ENCODE data around the gene MEF2D.

The MEF2D gene

DNA sequence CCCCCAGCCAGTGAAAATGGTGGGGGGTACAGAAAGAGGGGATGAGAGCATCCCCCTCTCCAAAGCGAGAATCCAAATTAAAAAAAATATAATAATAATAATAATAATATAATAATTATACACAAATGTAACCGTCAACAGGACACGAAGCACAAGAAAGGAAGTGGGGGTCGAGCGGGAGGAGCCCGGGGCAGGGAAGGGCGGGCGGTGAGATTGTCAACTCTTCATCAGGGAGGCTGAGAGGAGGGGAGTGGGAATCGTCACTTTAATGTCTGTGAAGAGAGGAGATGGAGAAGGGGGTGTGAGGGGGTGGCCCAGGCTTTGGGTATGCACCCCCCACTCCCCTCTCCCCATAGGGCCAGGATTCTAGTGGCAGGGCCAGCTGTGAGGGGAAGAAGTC lies 33.2 kb downstream of the MEF2D start:
- DNase-seq = no peak

DNA sequence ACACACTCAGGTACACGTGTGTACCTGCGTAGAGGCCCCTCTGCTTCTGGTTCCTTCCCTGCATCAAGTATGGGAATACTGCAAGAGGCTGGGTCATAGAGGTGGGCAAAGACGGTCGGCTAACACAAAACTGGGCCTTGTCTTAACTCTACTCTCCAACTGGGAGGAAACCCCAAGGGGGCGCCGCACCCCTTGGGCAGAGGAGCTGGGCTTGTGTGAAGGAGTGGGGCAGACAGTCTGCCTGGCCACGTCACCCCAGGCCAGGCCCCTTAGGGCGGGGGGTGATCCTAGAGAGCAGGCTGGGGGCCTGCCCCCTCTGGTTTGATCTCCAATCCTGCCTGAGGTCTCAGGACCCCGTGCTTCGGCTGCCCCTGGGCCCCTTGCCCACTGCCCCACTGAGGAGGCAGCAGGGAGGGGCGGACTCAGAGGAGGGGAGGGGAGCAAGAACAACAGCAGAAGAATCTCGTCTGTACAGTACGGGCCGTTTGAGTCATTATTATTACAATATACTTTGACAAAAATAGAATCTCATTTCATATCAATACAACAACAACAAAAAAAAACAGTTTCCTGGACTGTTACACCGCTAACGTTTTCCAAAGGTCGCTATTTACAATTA lies 34.7 kb downstream of the MEF2D start:
- no peak for DNase-seq

DNA sequence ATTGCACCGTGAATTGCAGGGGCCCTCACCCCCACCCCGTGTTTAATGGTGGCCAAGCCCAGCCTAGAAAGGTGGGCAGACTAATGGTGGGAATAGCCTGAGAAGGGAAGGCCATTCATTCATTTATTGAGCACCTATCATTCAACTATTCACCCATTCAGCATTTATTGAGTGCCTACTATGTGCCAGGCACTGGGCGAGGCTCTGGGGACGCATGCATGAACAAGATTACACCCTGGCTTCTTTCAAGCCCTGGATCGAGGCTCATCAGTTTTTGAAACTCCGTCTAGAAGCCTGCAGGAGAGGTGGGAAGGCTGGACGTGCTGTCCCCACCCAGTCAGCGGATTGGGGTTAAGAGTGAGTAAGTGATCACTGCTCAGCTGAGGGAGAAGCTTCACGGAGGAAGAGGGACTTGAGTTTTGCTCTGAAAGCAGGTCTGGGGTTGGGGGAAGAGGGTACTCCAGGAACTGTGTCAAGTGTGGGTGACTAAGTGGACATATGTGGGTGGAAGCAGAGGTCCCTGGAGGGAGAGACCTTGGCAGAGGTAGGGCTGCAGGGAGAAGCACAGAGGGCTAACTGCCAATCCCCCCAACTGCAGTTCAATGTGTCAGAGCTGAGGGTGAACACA lies 35.6 kb downstream of the MEF2D start:
- no peak for DNase-seq

DNA sequence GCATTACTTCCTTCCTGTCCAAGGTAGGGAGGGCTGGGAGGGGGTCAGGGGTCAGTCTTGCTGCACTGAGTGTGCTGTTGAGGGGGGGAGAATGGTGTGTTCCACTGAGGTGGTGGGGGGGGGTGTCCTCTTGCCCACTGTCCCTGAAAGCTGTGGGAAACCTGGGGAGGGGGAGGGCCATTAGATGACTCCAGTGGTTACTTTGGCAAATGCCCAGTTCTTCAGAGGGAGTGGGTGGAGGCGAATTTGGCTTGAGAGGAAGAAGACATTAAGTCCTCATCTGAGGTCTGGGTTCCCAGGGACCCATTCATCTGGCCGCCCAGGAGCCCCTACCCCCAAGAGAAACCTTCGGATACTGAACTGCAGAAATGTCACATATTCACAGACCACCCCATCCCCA lies 36.2 kb downstream of the MEF2D start:
- no peak for DNase-seq

DNA sequence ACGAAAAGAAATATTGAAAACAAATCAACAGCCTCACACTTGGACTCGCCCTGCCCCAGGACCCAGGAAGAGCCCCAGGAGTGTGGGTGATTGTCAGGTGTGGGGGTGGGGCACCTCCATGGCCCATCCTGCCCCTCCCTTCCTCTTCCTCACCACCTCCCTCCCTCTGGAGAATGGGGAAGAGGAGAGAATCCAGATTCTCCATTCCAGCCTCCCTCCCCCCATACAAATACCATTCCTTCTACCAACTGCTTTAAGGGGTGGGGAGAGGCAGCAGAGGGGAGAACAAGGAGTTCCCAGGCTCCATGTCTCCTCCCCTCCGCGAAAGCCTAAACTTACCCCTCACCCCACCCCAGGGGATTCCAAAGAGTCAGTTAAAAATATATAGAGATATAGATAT lies 36.7 kb downstream of the MEF2D start:
- no peak for DNase-seq

DNA sequence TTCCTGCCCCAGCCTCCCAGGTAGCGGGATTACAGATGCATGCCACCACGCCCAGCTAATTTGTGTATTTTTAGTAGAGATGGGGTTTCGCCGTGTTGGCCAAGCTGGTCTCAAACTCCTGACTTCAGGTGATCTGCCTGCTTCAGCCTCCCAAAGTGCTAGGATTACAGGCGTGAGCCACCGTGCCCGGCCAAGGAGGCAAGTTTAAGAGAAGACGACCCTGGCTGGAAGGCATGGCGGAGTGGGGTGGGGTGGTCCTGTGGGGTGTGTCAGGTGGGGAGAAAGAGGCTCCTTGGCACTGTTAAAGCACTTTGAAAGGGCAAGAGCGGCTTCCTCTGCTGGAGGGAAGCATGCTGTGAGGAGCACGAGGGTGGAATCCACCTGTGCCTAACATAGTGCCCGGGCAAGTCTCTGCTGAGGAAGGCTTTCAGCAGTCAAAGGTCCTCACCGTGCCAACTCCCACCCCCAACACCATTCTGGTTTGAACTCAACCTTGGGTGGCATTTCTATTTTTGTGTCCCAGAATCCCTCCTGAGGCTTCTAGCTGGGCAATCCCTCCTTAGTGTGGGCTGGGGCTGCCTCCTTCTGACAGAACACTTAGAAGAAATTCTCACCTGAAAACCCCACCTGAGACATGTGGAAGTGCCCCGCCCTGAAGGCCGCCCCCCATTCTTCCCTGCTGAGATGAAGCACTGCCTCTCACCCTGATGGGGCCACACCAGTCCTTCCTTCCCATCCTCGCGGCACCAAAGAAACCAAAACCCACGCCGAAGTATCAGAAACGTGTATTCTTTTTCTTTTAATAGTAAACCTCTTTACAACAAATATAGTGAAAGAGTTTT lies 37.4 kb downstream of the MEF2D start:
- DNase-seq = no peak

DNA sequence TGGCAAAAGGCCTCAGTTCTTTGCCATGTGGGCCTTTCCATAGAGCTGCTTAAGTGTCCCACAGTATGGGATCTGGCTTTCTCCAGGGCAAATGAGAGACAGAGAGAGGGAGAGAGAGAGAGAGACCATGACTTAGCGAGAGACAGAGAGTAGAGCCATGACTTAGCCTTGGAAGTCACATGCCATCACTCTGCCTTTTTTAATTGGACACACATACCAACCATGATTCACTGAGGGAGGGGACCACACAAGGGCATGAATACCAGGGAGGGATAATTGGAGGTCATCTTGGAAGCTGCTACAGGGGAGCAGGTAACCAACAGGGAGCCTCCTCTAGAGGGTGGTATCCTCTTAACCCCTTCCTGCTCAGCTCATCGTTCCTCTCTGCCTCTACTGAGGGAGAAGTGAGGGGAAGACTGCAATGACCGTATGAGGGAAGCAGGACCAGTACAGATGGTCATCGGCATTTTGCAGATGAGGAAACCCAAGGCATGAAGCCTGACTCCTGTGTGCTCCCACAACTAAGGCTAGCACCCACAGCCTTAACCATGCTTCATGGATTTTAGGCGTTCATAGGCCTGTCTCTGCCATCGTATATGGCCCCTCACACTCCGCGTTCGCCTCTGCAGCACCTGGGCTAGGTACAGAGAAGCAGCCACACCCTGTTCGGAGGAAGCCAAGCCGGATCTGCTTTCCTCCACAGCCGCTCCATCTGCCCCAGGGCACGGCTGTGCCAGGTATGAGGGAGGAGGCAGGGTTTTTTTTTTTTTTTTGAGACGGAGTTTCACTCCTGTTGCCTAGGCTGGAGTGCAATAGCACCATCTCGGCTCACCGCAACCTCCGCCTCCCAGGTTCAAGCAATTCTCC lies 38.6 kb downstream of the MEF2D start:
- no peak for DNase-seq

DNA sequence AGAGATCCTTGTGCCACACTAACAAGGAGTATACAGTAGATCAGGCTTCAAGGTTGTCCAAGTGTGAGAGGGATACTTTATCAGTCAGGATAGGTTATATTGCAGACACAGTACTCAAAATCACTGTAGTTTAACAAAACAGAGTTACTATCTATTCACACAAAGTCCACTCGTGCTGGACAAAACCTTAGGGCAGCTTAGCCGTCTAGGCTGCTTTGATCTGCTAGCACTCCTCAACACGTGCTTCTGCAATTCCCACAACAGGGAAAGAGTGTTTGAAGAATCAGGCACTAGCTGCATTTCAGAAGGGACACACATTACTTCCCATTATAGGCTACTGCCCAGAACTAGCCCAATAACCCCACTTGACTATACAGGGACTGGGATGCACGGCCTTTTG lies 39.5 kb downstream of the MEF2D start:
- DNase-seq = no peak

DNA sequence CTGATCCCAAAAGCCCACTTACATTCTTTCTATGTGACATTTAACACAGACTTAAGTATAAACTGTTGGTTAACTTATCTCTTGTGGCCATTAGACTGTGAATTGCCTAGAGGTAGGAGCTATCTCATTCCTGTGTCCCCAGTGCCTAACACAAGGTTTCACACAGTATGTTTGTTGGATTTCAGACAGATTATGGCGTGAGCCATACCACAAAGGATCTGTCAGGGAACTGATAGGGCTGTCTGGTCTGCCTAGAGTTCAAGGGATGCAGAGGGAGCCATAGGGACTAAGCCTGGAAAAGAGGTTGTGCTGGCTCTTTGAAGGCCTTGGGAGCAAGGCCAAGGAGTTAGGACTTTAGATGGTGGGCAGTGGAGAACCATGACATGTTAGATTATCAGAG lies 40.0 kb downstream of the MEF2D start:
- no peak for DNase-seq

DNA sequence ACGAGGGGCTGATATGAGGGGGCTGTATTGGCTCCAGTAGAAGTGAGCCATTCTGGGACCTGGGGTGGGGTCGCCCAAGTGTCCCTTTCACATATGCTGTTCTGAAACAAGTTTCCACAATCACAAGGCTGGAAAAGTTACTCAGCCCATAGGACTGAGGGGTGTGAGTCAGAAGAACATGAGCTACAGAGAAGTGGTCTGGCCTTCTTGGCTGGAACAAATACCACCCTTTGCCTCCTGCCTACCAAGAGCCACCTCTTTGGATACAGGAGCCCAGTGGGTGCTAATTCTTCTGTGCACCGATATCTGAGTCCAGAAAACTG lies 42.4 kb downstream of the MEF2D start:
- no peak for DNase-seq

DNA sequence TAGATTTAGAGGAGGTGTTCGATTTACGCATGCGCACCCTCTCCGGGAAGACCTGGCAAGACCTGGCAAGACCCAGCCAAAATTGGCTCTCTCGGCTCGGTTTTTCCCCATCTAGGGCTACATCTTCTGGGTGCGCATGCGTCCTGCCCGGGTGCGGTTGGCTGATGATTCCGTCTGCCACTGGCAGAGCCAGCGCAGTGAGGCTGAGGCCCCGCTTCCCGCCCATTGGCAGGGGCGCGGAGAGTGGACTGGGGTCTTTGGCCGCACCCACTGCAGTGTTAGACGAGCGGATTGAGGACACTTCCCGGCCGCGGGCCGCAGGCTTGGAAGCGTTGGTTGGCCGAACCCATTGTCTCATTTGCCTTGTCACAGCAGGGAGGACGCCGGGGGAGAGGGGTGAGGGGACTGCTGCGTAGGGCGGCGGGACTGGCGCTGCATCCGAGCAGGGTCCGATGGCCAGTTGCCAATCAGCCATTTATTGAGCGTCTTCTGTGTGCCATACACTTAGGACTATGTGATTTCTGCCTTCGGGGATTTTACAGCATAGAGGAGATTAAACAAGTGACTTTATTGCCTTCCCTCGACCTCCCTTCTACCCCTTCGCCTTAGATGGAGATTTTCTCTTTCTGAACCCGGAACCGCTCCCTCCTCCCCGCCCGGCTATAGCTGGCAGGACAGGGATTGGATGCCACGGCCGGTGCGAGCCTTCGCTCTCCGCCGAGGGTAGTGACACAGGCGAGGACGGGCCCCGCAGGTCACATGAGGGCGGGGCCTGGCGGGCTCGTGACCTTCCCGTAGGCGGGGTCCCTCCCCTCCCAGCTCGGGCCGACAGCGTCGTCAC lies 43.7 kb downstream of the MEF2D start:
- peak; percentile 97 to 98 for DNase-seq

DNA sequence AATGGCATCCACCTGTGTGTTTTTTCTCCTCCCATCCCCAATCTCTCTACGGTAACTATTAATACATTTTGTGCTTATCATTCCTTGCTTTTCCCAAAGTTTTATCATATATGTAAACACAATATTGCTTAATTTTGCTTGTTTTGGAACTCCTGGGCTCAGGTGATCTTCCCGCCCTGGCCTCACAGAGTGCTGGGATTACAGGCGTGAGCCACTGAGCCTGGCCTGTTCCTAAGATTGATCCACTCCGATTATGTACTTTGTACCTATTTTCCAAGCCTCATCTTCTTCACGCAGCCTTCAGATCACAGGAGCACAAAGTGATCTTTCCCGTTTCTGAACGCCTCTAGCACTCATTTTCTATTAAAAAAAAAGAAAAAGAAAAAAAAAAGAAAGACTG lies 45.2 kb downstream of the MEF2D start:
- no peak for DNase-seq

DNA sequence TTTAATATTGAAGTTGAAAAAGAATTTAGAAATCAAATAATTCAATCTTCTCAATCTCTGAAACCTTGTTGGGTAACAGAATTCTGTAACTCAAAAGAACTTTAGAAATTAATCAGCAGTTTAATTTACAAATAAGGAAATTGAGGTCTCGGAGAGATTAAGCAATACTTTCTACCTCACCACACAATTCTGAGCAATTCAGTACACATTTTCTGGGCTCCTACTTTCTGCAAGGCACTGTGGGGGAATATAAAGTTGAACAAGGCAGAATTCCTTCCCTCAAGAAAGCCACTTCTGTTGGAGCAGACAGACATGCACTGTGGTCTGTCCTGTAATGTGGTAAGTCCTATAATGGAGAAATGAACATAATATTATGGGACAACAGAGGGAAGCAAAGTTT lies 47.7 kb downstream of the MEF2D start:
- no peak for DNase-seq

DNA sequence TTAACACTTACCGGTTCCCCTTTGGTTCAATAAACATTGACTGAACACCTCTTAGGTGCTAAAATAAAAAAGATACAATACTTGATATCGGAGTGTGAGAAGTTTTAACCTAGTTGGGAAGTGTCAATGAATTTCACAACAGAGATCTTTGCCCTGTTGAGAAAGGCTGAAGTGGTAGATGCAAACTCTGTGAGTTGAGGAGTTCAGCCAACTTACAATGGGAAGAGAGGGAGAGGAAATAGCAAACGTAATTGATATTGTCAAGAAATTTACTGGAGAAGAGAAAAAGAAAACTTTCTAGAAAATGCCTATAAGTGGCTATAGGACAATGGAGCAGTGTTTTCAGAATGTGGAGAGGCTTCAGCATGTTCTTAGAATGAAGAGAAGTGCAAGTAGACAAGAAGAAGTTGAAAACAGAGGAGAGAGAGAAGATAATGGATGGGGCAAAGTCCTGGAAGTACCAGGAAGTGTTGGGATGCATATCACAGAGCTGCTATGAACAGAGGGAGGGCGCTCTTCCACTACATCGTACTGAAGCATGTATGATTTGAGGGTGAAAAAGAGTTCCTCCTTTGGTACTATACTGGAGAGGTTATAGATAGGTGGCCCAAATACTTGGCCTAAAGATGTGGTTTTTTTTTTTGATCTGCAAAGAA lies 48.9 kb downstream of the MEF2D start:
- DNase-seq = no peak

DNA sequence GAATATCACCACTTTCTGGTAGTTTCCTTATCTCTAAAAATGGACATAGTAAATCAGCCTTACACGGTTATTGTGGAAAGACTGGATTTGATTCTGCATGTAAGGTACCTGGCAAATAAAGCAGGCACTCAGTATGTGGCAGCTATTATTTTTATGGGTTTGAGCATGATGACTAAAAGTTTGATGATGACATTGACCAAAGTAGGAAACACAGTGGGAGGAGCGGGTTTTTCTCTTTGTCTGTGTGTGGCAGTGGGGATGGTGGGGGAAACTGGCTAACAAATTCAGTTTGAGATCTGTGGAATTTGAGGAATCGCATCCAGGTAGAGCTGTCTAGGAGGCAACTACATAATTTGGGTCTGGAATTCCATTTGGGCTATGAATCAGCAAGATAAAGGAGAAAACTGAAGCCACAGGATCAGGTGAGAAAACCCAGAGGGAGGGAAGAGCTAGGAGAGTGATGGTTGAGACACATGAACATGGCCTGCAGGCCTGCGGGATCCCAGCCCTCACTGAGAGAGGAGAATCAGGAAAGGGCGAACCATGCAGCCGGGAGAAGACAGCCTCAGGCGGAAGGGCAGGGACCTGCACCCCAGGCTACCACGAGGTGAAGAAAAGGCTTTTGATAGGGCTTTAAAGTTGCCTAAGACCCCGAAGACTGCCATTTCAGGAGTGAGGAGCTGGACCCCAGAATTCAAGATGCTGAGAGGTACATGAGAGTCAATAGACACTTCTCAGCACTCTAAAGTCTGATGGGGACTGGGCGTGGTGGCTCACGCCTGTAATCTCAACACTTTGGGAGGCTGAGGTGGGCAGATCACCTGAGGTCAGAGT lies 52.2 kb downstream of the MEF2D start:
- no peak for DNase-seq

DNA sequence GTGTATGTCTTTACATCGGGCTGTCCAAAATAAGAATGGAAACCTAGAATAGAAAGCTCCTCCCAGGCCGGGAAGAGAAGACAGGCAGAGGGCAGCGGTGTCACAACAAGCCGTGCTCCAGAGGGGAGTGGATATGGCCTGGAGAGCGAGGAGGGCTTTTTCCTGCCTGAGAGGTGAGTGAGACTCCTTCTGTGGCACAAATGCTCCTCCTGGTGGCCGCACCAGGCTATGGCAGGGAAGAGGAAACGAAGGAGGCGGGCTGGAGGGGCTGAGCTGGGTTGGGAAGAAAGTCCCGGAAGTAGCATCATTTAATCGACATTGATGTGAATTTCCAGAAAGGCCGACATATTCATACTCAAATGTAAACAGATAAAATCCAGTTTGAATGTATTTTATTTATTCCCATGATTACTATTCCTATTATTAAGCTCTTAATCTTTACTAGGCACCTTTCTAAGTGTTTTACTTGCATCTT lies 54.7 kb downstream of the MEF2D start:
- DNase-seq = peak; percentile 73 to 81

DNA sequence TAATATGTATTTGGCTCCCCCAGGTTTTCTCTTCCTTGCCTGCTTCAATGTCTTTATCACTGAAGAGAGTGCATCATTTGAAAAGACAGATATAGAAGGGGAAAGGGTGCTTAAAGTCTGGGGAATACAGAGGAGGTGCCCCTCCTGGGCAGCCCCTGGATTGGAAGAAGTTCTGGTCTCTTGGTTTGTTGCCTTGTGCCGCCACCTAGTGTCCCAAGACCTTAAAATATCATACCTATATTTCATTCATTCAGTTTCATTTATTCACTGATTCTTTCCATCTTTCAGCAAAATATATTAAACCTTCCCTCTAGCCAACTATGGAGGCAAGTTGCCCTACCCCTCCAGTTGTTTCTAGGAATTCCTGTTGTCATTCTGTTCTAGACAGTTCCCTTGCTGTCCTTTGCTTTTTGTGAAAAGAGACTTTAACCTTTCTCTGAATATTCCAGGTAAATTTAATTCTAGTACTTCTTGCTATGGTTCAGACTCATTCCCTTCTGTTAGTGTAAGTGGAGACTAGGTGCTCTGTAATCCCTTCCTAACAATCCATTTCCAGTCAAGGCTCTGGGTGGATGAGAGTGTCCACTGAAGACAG lies 56.1 kb downstream of the MEF2D start:
- DNase-seq = peak in 1 of 2 donors; percentile 36

DNA sequence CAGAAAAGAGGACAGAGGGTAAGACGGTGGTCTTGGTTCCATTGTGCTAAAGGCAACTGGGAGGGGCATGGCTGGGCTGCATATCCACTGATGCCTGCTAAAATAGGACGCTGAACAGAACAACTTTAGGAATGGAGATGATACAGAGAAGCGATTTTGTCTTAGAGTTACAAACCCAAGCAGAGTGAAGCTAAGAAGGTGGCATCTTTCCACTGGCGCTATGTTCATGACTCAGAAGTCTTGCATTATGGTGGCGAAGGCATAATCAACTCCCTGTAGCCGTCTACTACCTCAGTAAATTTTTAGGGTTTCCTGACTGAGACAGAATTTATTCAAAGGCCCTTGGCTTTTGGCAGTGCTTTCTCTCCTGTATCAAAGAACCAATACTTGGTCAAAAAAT lies 57.3 kb downstream of the MEF2D start:
- no peak for DNase-seq

DNA sequence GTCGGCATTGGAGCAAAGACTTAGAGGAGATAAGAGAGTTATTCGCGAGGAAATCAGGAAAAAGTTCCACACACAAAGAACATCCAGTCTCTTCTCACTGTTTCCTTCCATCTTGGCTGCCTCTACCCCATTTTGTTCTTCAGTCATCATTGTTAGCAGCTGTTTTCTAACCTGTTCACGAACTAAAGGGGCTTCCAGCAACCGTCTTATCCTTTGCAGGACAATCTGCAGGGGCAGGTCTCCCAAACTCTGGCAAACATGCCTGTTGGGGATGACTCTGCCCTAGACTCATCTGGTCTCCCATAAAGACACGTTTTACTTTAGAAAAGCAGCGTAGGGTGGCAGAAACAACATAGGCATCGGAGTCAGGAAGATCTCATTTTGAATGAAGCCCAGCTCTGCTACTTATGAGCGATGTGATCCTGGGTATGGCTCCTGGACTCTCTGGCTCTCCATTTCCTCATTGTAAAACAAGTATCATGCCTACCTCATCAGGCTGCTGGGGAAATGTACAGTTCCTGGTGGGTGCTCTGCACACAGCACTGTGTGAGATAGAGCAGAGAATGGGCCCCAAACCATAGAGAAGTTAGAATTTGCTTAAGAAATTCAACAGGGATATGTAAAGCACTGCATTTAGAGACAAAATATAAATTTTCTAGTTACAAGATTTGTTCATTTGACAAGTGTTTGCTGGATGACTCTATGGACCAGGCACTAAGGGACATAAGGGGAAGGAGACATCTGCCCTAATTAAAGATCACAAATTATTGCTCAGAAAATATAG lies 59.7 kb downstream of the MEF2D start:
- no peak for DNase-seq

DNA sequence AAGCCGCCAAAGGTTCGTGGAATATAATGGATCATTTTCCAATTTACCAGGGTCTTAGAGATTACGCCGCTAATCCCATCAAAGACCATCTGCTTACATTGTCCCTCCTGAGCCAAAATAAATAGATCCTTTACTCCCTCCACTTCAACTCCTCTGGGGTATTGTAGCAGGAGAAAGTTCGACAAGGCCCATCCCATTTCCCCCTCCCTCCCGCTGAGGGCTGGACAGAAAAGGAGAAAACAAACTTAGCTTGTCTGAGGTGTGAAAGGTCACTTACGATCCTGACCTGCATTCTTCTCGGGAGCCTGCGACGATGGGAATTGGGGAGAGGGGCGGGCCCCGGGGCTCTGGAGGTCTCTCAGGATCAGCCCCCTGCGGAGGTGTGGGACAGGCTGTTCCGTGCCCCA lies 60.8 kb downstream of the MEF2D start:
- DNase-seq = no peak

All from activated CD4-positive, alpha-beta T cell treated with anti-CD3 and anti-CD28 coated beads for 4 hours (primary cell).